Inflammatory macrophage treated with lipopolysaccharide for 4 hours (primary cell): ENCODE results near the gene ZC3H4.
A peak's percentile ranks its signal among the peaks of the same experiment; 100 is the strongest.
"Not testable (repeated sequence)": the region's sequence is repeated elsewhere in the genome, so short reads cannot be mapped to it uniquely, and the experiment has no call there.

ENCODE experiments used
- DNase-seq: peaks from one replicate; pipeline ENCODE4 v3.0.0-alpha.2; 2020

ZC3H4 gene

GRCh38 chr19:47078351-47078750 lies 35.2 kb downstream of the ZC3H4 start:
- DNase-seq: not testable (repeated sequence)

GRCh38 chr19:47075941-47076340 lies 37.6 kb downstream of the ZC3H4 start:
- no peak for DNase-seq

GRCh38 chr19:47075179-47075810 lies 38.3 kb downstream of the ZC3H4 start:
- DNase-seq: peak; percentile 75

- DNase-seq: no peak
Measured at GRCh38 chr19:47074621-47075020, 39.0 kb downstream of the ZC3H4 start.

GRCh38 chr19:47073574-47073973 lies 40.0 kb downstream of the ZC3H4 start:
- DNase-seq: no peak

GRCh38 chr19:47072323-47072722 lies 41.3 kb downstream of the ZC3H4 start:
- DNase-seq: no peak

GRCh38 chr19:47071731-47072130 lies 41.8 kb downstream of the ZC3H4 start:
- DNase-seq: no peak

GRCh38 chr19:47070756-47071155 lies 42.8 kb downstream of the ZC3H4 start:
- DNase-seq: no peak

- DNase-seq: no peak
Measured at GRCh38 chr19:47069795-47070194, 43.8 kb downstream of the ZC3H4 start.

- DNase-seq: no peak
Measured at GRCh38 chr19:47068876-47069406, 44.6 kb downstream of the ZC3H4 start.

- no peak for DNase-seq
Measured at GRCh38 chr19:47068246-47068645, 45.3 kb downstream of the ZC3H4 start.

- DNase-seq: no peak
Measured at GRCh38 chr19:47067215-47067847, 46.2 kb downstream of the ZC3H4 start.

GRCh38 chr19:47066376-47067214 lies 47.0 kb downstream of the ZC3H4 start:
- no peak for DNase-seq

GRCh38 chr19:47065242-47065641 lies 48.3 kb downstream of the ZC3H4 start:
- DNase-seq: no peak

GRCh38 chr19:47063874-47064273 lies 49.7 kb downstream of the ZC3H4 start:
- no peak for DNase-seq

- DNase-seq: no peak
Measured at GRCh38 chr19:47058621-47059022, 55.0 kb downstream of the ZC3H4 start.

GRCh38 chr19:47057328-47057727 lies 56.2 kb downstream of the ZC3H4 start:
- DNase-seq: no peak

- DNase-seq: no peak
Measured at GRCh38 chr19:47056411-47056810, 57.2 kb downstream of the ZC3H4 start.

GRCh38 chr19:47050562-47050961 lies 63.0 kb downstream of the ZC3H4 start:
- not testable (repeated sequence) for DNase-seq

GRCh38 chr19:47049307-47049700 lies 64.3 kb downstream of the ZC3H4 start:
- DNase-seq: no peak

GRCh38 chr19:47047763-47048405 lies 65.7 kb downstream of the ZC3H4 start:
- DNase-seq: peak; percentile 86

- no peak for DNase-seq
Measured at GRCh38 chr19:47047272-47047762, 66.3 kb downstream of the ZC3H4 start.
